WTC11 (cell line): Measurements from ENCODE around the gene CHD9. TPM values are rescaled to one million over a fixed set of nuclear protein-coding genes. Genes with fewer than 3 reads are reported as not detected.

ENCODE experiments used
- ATAC-seq: fragments of 200-7000 bp; cut with Tn5 transposase; 2 replicates; pipeline ENCODE4 v1.10.0; 2021; ENCODE audit warnings: mild to moderate bottlenecking, moderate library complexity
- CTCF ChIA-PET: fragments of 300-600 bp; sonication (Branson Sonifier 250); formaldehyde crosslinking; loops from one replicate; lab custom pipeline; 2021; ENCODE audit warnings: antibody characterized with exemption; lab: Charles Lee
- POLR2A ChIA-PET: fragments of 350-600 bp; sonication (Branson Sonifier 250); formaldehyde crosslinking; loops from one replicate; lab custom pipeline; 2021; ENCODE audit warnings: antibody characterized with exemption; lab: Charles Lee
- DNase-seq: peaks from one replicate; pipeline ENCODE4 v3.0.0; 2021; ENCODE audit warnings: low spot score
- H3K27ac Mint-ChIP-seq: 2 replicates; pipeline ENCODE4 v1.8.0; 2021; ENCODE audit warnings: mixed read lengths
- H3K27me3 Mint-ChIP-seq: 2 replicates; pipeline ENCODE4 v1.8.0; 2021; ENCODE audit warnings: low read depth, mild to moderate bottlenecking, moderate library complexity, mixed read lengths
- H3K36me3 Mint-ChIP-seq: 2 replicates; pipeline ENCODE4 v1.8.0; 2021; ENCODE audit warnings: mixed read lengths
- H3K4me1 Mint-ChIP-seq: 2 replicates; pipeline ENCODE4 v1.8.0; 2022; ENCODE audit warnings: mixed read lengths
- H3K4me3 Mint-ChIP-seq: 2 replicates; pipeline ENCODE4 v1.8.0; 2021; ENCODE audit warnings: mild to moderate bottlenecking, moderate library complexity, mixed read lengths
- H3K9me3 Mint-ChIP-seq: 2 replicates; pipeline ENCODE4 v1.8.0; 2021; ENCODE audit warnings: mixed read lengths
- ATF3 ChIP-seq: sonication (generic); formaldehyde crosslinking; conservative IDR thresholded peaks from 2 replicates; pipeline ENCODE4 v1.8.1; 2022; ENCODE audit warnings: mild to moderate bottlenecking, missing genetic modification reagents
- CBFB ChIP-seq: sonication (generic); formaldehyde crosslinking; IDR thresholded peaks from 2 replicates; pipeline ENCODE4 v1.8.1; 2022; ENCODE audit warnings: mild to moderate bottlenecking, low read depth, missing genetic modification reagents
- GRHL2 ChIP-seq: fragments of 250-450 bp; sonication (Bioruptor Pico); IDR thresholded peaks from 2 replicates; pipeline ENCODE4 v1.8.0; 2022; ENCODE audit warnings: mild to moderate bottlenecking, moderate library complexity; ENCODE audit not compliant: insufficient replicate concordance, severe bottlenecking
- RELA ChIP-seq: sonication (generic); formaldehyde crosslinking; IDR thresholded peaks from 2 replicates; pipeline ENCODE4 v1.8.1; 2022; ENCODE audit warnings: missing genetic modification reagents, mild to moderate bottlenecking, borderline replicate concordance
- SP1 ChIP-seq: sonication (generic); formaldehyde crosslinking; conservative IDR thresholded peaks from 2 replicates; pipeline ENCODE4 v1.8.1; 2022; ENCODE audit warnings: missing genetic modification reagents
- ZNF416 ChIP-seq: fragments of 250-450 bp; sonication (Bioruptor Pico); IDR thresholded peaks from 2 replicates; pipeline ENCODE4 v1.9.0; 2021; ENCODE audit warnings: mild to moderate bottlenecking, inconsistent platforms
- ZNF423 ChIP-seq: fragments of 250-450 bp; sonication (Bioruptor Pico); IDR thresholded peaks from 2 replicates; pipeline ENCODE4 v2.1.2; 2022; ENCODE audit warnings: mild to moderate bottlenecking, moderate library complexity
- ZNF425 ChIP-seq: fragments of 250-450 bp; sonication (Bioruptor Pico); conservative IDR thresholded peaks from 2 replicates; pipeline ENCODE4 v1.9.0; 2021; ENCODE audit warnings: mild to moderate bottlenecking
- ZNF671 ChIP-seq: fragments of 250-450 bp; sonication (Bioruptor Pico); IDR thresholded peaks from 2 replicates; pipeline ENCODE4 v1.8.0; 2021; ENCODE audit warnings: mild to moderate bottlenecking
- ZSCAN18 ChIP-seq: fragments of 250-450 bp; sonication (Bioruptor Pico); IDR thresholded peaks from 2 replicates; pipeline ENCODE4 v2.1.2; 2022; ENCODE audit warnings: mild to moderate bottlenecking, moderate library complexity
- total RNA-seq: library from RNA; stranded (reverse); gene quantifications from 3 replicates; pipeline ENCODE4 v1.2.3, GENCODE V29; 2021
- TF ChIP-seq, protein P1 (sequence below): fragments of 250-450 bp; sonication (Bioruptor Pico); IDR thresholded peaks from 2 replicates; pipeline ENCODE4 v1.9.0; 2021; ENCODE audit warnings: mild to moderate bottlenecking
- TF ChIP-seq, protein P2 (sequence below): sonication (generic); formaldehyde crosslinking; IDR thresholded peaks from 2 replicates; pipeline ENCODE4 v1.8.1; 2023; ENCODE audit warnings: mild to moderate bottlenecking, missing genetic modification reagents
- TF ChIP-seq, protein P3 (sequence below): sonication (generic); formaldehyde crosslinking; IDR thresholded peaks from 2 replicates; pipeline ENCODE4 v1.8.0; 2022; ENCODE audit warnings: mild to moderate bottlenecking, missing genetic modification reagents

CHD9 gene
- total RNA-seq, 1 experiment from 2014 or later, result 31.3 TPM

DNA sequence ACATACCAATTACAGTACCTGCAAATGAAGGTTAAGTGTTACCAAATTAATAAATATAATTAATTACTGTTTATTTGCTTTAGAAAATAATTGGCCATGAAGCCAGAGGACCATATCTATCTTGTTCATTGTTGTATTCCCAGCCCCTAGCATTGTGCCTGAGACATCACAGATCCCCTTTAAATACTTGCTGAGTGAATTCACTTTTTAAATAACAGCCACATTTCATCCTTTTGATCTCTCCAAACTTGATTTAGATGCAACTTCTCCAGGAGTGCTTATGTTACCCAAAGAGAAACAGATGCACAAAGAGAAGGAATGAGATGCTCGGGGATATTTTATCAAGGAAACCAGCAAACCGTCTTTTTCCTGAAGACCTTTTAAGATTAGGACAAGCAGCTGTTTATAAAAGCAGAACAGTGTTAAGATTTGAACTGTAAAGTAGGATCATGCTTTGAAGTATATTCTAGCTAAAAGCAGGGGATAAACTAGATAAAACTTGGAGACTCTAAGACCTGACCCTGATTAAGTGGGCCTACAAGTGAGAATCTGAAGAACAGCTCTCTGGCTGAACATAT lies 66.3 kb downstream of the CHD9 start:
- H3K4me3 Mint-ChIP-seq, result no peak overlapping the region
- H3K36me3 Mint-ChIP-seq, result peaks cover 10% of the 10 kb centered on the region
- TF ChIP-seq ZNF671 (CRISPR knock-in tag), result no peak
- TF ChIP-seq, protein P1, sequence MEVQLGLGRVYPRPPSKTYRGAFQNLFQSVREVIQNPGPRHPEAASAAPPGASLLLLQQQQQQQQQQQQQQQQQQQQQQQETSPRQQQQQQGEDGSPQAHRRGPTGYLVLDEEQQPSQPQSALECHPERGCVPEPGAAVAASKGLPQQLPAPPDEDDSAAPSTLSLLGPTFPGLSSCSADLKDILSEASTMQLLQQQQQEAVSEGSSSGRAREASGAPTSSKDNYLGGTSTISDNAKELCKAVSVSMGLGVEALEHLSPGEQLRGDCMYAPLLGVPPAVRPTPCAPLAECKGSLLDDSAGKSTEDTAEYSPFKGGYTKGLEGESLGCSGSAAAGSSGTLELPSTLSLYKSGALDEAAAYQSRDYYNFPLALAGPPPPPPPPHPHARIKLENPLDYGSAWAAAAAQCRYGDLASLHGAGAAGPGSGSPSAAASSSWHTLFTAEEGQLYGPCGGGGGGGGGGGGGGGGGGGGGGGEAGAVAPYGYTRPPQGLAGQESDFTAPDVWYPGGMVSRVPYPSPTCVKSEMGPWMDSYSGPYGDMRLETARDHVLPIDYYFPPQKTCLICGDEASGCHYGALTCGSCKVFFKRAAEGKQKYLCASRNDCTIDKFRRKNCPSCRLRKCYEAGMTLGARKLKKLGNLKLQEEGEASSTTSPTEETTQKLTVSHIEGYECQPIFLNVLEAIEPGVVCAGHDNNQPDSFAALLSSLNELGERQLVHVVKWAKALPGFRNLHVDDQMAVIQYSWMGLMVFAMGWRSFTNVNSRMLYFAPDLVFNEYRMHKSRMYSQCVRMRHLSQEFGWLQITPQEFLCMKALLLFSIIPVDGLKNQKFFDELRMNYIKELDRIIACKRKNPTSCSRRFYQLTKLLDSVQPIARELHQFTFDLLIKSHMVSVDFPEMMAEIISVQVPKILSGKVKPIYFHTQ (CRISPR knock-in tag), result no peak
- TF ChIP-seq ZNF423, result no peak
- no peak for TF ChIP-seq SP1 (CRISPR knock-in tag)
- TF ChIP-seq, protein P2, sequence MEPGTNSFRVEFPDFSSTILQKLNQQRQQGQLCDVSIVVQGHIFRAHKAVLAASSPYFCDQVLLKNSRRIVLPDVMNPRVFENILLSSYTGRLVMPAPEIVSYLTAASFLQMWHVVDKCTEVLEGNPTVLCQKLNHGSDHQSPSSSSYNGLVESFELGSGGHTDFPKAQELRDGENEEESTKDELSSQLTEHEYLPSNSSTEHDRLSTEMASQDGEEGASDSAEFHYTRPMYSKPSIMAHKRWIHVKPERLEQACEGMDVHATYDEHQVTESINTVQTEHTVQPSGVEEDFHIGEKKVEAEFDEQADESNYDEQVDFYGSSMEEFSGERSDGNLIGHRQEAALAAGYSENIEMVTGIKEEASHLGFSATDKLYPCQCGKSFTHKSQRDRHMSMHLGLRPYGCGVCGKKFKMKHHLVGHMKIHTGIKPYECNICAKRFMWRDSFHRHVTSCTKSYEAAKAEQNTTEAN, result no peak
- no peak for TF ChIP-seq GRHL2
- no peak for TF ChIP-seq ZNF425 (CRISPR knock-in tag)
- no peak for TF ChIP-seq ZNF416 (CRISPR knock-in tag)
- no peak for TF ChIP-seq ZSCAN18
- TF ChIP-seq, protein P3, sequence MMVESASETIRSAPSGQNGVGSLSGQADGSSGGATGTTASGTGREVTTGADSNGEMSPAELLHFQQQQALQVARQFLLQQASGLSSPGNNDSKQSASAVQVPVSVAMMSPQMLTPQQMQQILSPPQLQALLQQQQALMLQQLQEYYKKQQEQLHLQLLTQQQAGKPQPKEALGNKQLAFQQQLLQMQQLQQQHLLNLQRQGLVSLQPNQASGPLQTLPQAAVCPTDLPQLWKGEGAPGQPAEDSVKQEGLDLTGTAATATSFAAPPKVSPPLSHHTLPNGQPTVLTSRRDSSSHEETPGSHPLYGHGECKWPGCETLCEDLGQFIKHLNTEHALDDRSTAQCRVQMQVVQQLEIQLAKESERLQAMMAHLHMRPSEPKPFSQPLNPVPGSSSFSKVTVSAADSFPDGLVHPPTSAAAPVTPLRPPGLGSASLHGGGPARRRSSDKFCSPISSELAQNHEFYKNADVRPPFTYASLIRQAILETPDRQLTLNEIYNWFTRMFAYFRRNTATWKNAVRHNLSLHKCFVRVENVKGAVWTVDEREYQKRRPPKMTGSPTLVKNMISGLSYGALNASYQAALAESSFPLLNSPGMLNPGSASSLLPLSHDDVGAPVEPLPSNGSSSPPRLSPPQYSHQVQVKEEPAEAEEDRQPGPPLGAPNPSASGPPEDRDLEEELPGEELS, result no peak
- no peak for TF ChIP-seq ATF3 (CRISPR knock-in tag)
- no peak for TF ChIP-seq CBFB
- peak overlapping the region; percentile 32; the same call in 1 of the 2 replicates for H3K27ac Mint-ChIP-seq
- no peaks in the 10 kb centered on the region for H3K4me1 Mint-ChIP-seq
- no peaks in the 10 kb centered on the region for H3K27me3 Mint-ChIP-seq
- peaks cover 11% of the 10 kb centered on the region for H3K9me3 Mint-ChIP-seq
- ChIA-PET CTCF (interaction anchor here (1.0 kb wide), 1 partner anchor 66 kb away, joined by 3 read pairs; no protein-coding TSS in a partner anchor), POLR2A (no interaction called here)
- ATAC-seq (no peak), DNase-seq (no peak)

GRCh38 chr16:53121661-53122060 lies 66.9 kb downstream of the CHD9 start:
- H3K27ac Mint-ChIP-seq, result no peak overlapping the region; the same call in 1 of the 2 replicates
- no peak overlapping the region for H3K4me3 Mint-ChIP-seq
- TF ChIP-seq RELA, result no peak
- H3K27me3 Mint-ChIP-seq, result no peaks in the 10 kb centered on the region
- POLR2A ChIA-PET, result interaction anchor here (0.7 kb wide), 1 partner anchor 69 kb away, joined by 3 read pairs; no protein-coding TSS in a partner anchor
- no peak for ATAC-seq
- peaks cover 10% of the 10 kb centered on the region for H3K36me3 Mint-ChIP-seq
- DNase-seq, result no peak
- peaks cover 11% of the 10 kb centered on the region for H3K9me3 Mint-ChIP-seq
- CTCF ChIA-PET, result interaction anchor here (1.0 kb wide), 1 partner anchor 66 kb away, joined by 3 read pairs; no protein-coding TSS in a partner anchor
- H3K4me1 Mint-ChIP-seq, result no peaks in the 10 kb centered on the region
